ENCODE data around the gene CPB1. TPM values are rescaled to one million over a fixed set of nuclear protein-coding genes. Genes with fewer than 3 reads are reported as not detected.
A peak's percentile ranks its signal among the peaks of the same experiment; 100 is the strongest.

Gene CPB1
- total RNA-seq, 1 donor from 2014 or later = not detected

GRCh38 chr3:148789146-148789545 is 38.5 kb upstream of the CPB1 start:
- peaks cover under 1% of the 10 kb centered on the region for H3K4me1 Mint-ChIP-seq (ENCODE audit: low read depth, unreplicated experiment)
- Histone ChIP-seq H3K4me2 (ENCODE audit: low read length) (peak overlapping the region; percentile 8), H3K9ac (ENCODE audit: low read length) (no peak overlapping the region), H3K27me3 (ENCODE audit: insufficient read depth, low read length) (no peaks in the 10 kb centered on the region), H3K36me3 (ENCODE audit: insufficient read depth, low read length) (no peaks in the 10 kb centered on the region), H3K27ac (ENCODE audit: low read depth, low read length) (no peak overlapping the region), H3K79me2 (ENCODE audit: insufficient read depth, low read length) (no peaks in the 10 kb centered on the region), H3K4me1 (ENCODE audit: insufficient read depth, low read length) (no peaks in the 10 kb centered on the region), H4K20me1 (ENCODE audit: insufficient read depth, low read length) (no peaks in the 10 kb centered on the region), H3K4me3 (ENCODE audit: insufficient read depth, low read depth, low read length) (no peak overlapping the region), H2AFZ (ENCODE audit: low read depth, low read length) (no peak overlapping the region), H3K9me3 (ENCODE audit: insufficient read depth, low read depth, low read length) (no peaks in the 10 kb centered on the region)
- no peak for TF ChIP-seq EZH2 (IDR thresholded peaks at IDR 0.05; ENCODE audit: insufficient read depth, low read length)
- TF ChIP-seq, protein P1, sequence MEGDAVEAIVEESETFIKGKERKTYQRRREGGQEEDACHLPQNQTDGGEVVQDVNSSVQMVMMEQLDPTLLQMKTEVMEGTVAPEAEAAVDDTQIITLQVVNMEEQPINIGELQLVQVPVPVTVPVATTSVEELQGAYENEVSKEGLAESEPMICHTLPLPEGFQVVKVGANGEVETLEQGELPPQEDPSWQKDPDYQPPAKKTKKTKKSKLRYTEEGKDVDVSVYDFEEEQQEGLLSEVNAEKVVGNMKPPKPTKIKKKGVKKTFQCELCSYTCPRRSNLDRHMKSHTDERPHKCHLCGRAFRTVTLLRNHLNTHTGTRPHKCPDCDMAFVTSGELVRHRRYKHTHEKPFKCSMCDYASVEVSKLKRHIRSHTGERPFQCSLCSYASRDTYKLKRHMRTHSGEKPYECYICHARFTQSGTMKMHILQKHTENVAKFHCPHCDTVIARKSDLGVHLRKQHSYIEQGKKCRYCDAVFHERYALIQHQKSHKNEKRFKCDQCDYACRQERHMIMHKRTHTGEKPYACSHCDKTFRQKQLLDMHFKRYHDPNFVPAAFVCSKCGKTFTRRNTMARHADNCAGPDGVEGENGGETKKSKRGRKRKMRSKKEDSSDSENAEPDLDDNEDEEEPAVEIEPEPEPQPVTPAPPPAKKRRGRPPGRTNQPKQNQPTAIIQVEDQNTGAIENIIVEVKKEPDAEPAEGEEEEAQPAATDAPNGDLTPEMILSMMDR (IDR thresholded peaks at IDR 0.05; ENCODE audit: insufficient read depth, low read depth, low read length) = no peak
- H3K9me3 Mint-ChIP-seq (ENCODE audit: unreplicated experiment) = peaks cover 1% of the 10 kb centered on the region
- FAIRE-seq (no peak), DNase-seq (ENCODE audit: low read depth) (peak; percentile 27)
- no peaks in the 10 kb centered on the region for H3K36me3 Mint-ChIP-seq (ENCODE audit: low read depth, unreplicated experiment)
- no peak overlapping the region for H3K27ac Mint-ChIP-seq (ENCODE audit: unreplicated experiment)
- no peak overlapping the region for H3K4me3 Mint-ChIP-seq (ENCODE audit: unreplicated experiment)
- H3K27me3 Mint-ChIP-seq (ENCODE audit: low read depth, unreplicated experiment) = no peaks in the 10 kb centered on the region

DNA sequence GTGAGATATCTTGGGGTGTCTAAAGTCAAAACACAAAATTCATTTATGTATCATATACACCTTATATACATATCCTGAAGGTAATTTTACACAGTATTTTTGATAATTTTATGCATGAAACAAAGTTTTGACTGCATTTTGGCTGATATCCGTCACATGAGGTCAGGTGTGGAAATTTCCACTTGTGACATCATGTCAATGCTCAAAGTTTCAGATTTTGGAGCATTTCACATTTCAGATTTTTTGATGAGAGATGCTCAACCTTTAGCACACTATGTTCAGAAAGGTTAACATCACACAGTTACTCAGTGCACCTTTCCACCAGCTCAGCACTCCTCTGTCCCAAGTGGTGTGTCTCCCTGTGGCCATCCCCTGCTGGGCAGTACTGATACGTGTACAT is 37.7 kb upstream of the CPB1 start:
- no peaks in the 10 kb centered on the region for H4K20me1 ChIP-seq (ENCODE audit: insufficient read depth, low read length)
- H3K27me3 ChIP-seq (ENCODE audit: insufficient read depth, low read length) = no peaks in the 10 kb centered on the region
- H3K9me3 ChIP-seq (ENCODE audit: insufficient read depth, low read depth, low read length) = no peaks in the 10 kb centered on the region
- H3K9ac ChIP-seq (ENCODE audit: low read length) = no peak overlapping the region
- Mint-ChIP-seq H3K36me3 (ENCODE audit: low read depth, unreplicated experiment) (no peaks in the 10 kb centered on the region), H3K4me1 (ENCODE audit: low read depth, unreplicated experiment) (peaks cover 3% of the 10 kb centered on the region), H3K27ac (ENCODE audit: unreplicated experiment) (no peak overlapping the region), H3K9me3 (ENCODE audit: unreplicated experiment) (peaks cover 1% of the 10 kb centered on the region), H3K27me3 (ENCODE audit: low read depth, unreplicated experiment) (no peaks in the 10 kb centered on the region), H3K4me3 (ENCODE audit: unreplicated experiment) (no peak overlapping the region)
- no peak overlapping the region for H2AFZ ChIP-seq (ENCODE audit: low read depth, low read length)
- no peak overlapping the region for H3K27ac ChIP-seq (ENCODE audit: low read depth, low read length)
- DNase-seq (ENCODE audit: low read depth) (no peak), FAIRE-seq (no peak)
- no peaks in the 10 kb centered on the region for H3K79me2 ChIP-seq (ENCODE audit: insufficient read depth, low read length)
- H3K36me3 ChIP-seq (ENCODE audit: insufficient read depth, low read length) = no peaks in the 10 kb centered on the region
- TF ChIP-seq, protein P1 (IDR thresholded peaks at IDR 0.05; ENCODE audit: insufficient read depth, low read depth, low read length) = no peak
- TF ChIP-seq EZH2 (IDR thresholded peaks at IDR 0.05; ENCODE audit: insufficient read depth, low read length) = no peak
- H3K4me1 ChIP-seq (ENCODE audit: insufficient read depth, low read length) = no peaks in the 10 kb centered on the region
- H3K4me2 ChIP-seq (ENCODE audit: low read length) = no peak overlapping the region
- no peak overlapping the region for H3K4me3 ChIP-seq (ENCODE audit: insufficient read depth, low read depth, low read length)

- Mint-ChIP-seq H3K9me3 (ENCODE audit: unreplicated experiment) (no peaks in the 10 kb centered on the region), H3K4me1 (ENCODE audit: low read depth, unreplicated experiment) (peaks cover 3% of the 10 kb centered on the region), H3K36me3 (ENCODE audit: low read depth, unreplicated experiment) (no peaks in the 10 kb centered on the region), H3K27ac (ENCODE audit: unreplicated experiment) (no peak overlapping the region), H3K4me3 (ENCODE audit: unreplicated experiment) (no peak overlapping the region), H3K27me3 (ENCODE audit: low read depth, unreplicated experiment) (no peaks in the 10 kb centered on the region)
- no peak for TF ChIP-seq EZH2 (IDR thresholded peaks at IDR 0.05; ENCODE audit: insufficient read depth, low read length)
- TF ChIP-seq, protein P1 (IDR thresholded peaks at IDR 0.05; ENCODE audit: insufficient read depth, low read depth, low read length) = no peak
- FAIRE-seq (no peak), DNase-seq (ENCODE audit: low read depth) (no peak)
- H3K4me1 ChIP-seq (ENCODE audit: insufficient read depth, low read length) = no peaks in the 10 kb centered on the region
- H3K4me2 ChIP-seq (ENCODE audit: low read length) = no peak overlapping the region
- no peaks in the 10 kb centered on the region for H3K36me3 ChIP-seq (ENCODE audit: insufficient read depth, low read length)
- H4K20me1 ChIP-seq (ENCODE audit: insufficient read depth, low read length) = no peaks in the 10 kb centered on the region
- H2AFZ ChIP-seq (ENCODE audit: low read depth, low read length) = no peak overlapping the region
- no peaks in the 10 kb centered on the region for H3K79me2 ChIP-seq (ENCODE audit: insufficient read depth, low read length)
- H3K9me3 ChIP-seq (ENCODE audit: insufficient read depth, low read depth, low read length) = no peaks in the 10 kb centered on the region
- no peaks in the 10 kb centered on the region for H3K27me3 ChIP-seq (ENCODE audit: insufficient read depth, low read length)
- H3K9ac ChIP-seq (ENCODE audit: low read length) = no peak overlapping the region
- no peak overlapping the region for H3K27ac ChIP-seq (ENCODE audit: low read depth, low read length)
- no peak overlapping the region for H3K4me3 ChIP-seq (ENCODE audit: insufficient read depth, low read depth, low read length)
Measured at GRCh38 chr3:148790370-148790769, 37.2 kb upstream of the CPB1 start.
